HepG2 (cell line): Measurements from ENCODE around the gene GRIN2C. TPM values are rescaled to one million over a fixed set of nuclear protein-coding genes. Genes with fewer than 3 reads are reported as not detected.

ENCODE experiments used
- FOXJ3 ChIP-seq: sonication (generic); formaldehyde crosslinking; IDR thresholded peaks from 2 replicates; pipeline ENCODE4 v1.4.0; 2020; ENCODE audit warnings: missing genetic modification reagents, mild to moderate bottlenecking, borderline replicate concordance
- HNF4A ChIP-seq: sonication (generic); formaldehyde crosslinking; IDR thresholded peaks from 2 replicates; pipeline ENCODE4 v1.4.0; 2020; ENCODE audit warnings: missing genetic modification reagents
- HOXA3 ChIP-seq: sonication (generic); formaldehyde crosslinking; IDR thresholded peaks from 2 replicates; pipeline ENCODE4 v1.5.0; 2020; ENCODE audit warnings: missing genetic modification reagents
- KAT7 ChIP-seq: IDR thresholded peaks from 2 replicates; pipeline ENCODE4 v1.6.1; 2018; ENCODE audit warnings: borderline replicate concordance, missing compliant biosample characterization
- SALL2 ChIP-seq: sonication (generic); formaldehyde crosslinking; IDR thresholded peaks from 2 replicates; pipeline ENCODE4 v1.8.1; 2023; ENCODE audit warnings: mild to moderate bottlenecking, missing genetic modification reagents, inconsistent platforms
- SCMH1 ChIP-seq: sonication (generic); formaldehyde crosslinking; IDR thresholded peaks from 2 replicates; pipeline ENCODE4 v1.9.0; 2021; ENCODE audit warnings: missing genetic modification reagents, mild to moderate bottlenecking, borderline replicate concordance
- SETDB1 ChIP-seq: sonication (generic); formaldehyde crosslinking; IDR thresholded peaks from 2 replicates; pipeline ENCODE4 v1.5.1; 2020; ENCODE audit warnings: missing genetic modification reagents, mild to moderate bottlenecking, borderline replicate concordance
- SMC3 ChIP-seq: IDR thresholded peaks from 2 replicates; pipeline ENCODE4 v1.6.1; 2011; ENCODE audit warnings: low read length, improper control_type of control experiment
- ZNF605 ChIP-seq: sonication (generic); formaldehyde crosslinking; IDR thresholded peaks from 2 replicates; pipeline ENCODE4 v1.8.0; 2022; ENCODE audit warnings: mild to moderate bottlenecking, missing genetic modification reagents
- ZNF615 ChIP-seq: sonication (generic); formaldehyde crosslinking; IDR thresholded peaks from 2 replicates; pipeline ENCODE4 v1.5.0; 2020; ENCODE audit warnings: mild to moderate bottlenecking, missing genetic modification reagents, borderline replicate concordance
- ZNF672 ChIP-seq: sonication (generic); formaldehyde crosslinking; IDR thresholded peaks from 2 replicates; pipeline ENCODE4 v1.8.1; 2022; ENCODE audit warnings: missing genetic modification reagents
- polyA plus RNA-seq, 8 experiments: library from polyadenylated mRNA; depleted of rRNA in 3 of 8; stranded (reverse) in 7 of 8; unstranded in 1 of 8; fragments of >200 nt; fragmentation: Illumina TruSeq in 4 of 8; extraction: Trizol in 4 of 8; gene quantifications; 2 replicates each; pipeline versions ENCODE4 v1.2.1 to v1.2.3, GENCODE V29; 2011 to 2016; ENCODE audit warnings: low read depth in 4 of 8, missing spikeins in 1 of 8, mixed read lengths in 1 of 8; ENCODE audit not compliant: insufficient read depth in 1 of 8
- total RNA-seq, 5 experiments: library from RNA; depleted of rRNA; stranded (reverse); fragments of >200 nt; fragmentation: Illumina TruSeq; extraction: Trizol; gene quantifications; 2 replicates each; pipeline ENCODE4 v1.2.3, GENCODE V29; 2016; ENCODE audit warnings: low read depth in 1 of 5
- TF ChIP-seq, protein P1 (sequence below): sonication (generic); formaldehyde crosslinking; IDR thresholded peaks from one replicate; pipeline ENCODE4 v1.5.1; 2020; ENCODE audit warnings: mild to moderate bottlenecking, missing genetic modification reagents; ENCODE audit errors: not compliant biosample characterization
- TF ChIP-seq, protein P2 (sequence below): IDR thresholded peaks from 2 replicates; pipeline ENCODE4 v1.4.0; 2020; ENCODE audit warnings: mild to moderate bottlenecking, missing genetic modification reagents
- TF ChIP-seq, protein P3 (sequence below): sonication (generic); IDR thresholded peaks from 2 replicates; pipeline ENCODE4 v1.6.1; 2016; ENCODE audit warnings: low read depth, borderline replicate concordance
- TF ChIP-seq, protein P4 (sequence below): sonication (generic); formaldehyde crosslinking; IDR thresholded peaks from 2 replicates; pipeline ENCODE4 v1.4.0; 2020; ENCODE audit warnings: missing genetic modification reagents

Gene GRIN2C
- total and polyA plus RNA-seq, 2 of the 13 experiments (the other 11 are each of a cell fraction or from before 2014, with no cell fraction given) = 0.03 to 0.11 TPM

GRCh38 chr17:74870512-74870911, 10.8 kb upstream of the GRIN2C start (continued):
- TF ChIP-seq SMC3 = no peak
- TF ChIP-seq KAT7 (CRISPR knock-in tag) = 0 out of 2 replicates have a peak, but pooled peaks have one; percentile 45
- TF ChIP-seq SCMH1 (CRISPR knock-in tag) = no peak
- no peak for TF ChIP-seq ZNF615 (CRISPR knock-in tag)
- TF ChIP-seq, protein P1, sequence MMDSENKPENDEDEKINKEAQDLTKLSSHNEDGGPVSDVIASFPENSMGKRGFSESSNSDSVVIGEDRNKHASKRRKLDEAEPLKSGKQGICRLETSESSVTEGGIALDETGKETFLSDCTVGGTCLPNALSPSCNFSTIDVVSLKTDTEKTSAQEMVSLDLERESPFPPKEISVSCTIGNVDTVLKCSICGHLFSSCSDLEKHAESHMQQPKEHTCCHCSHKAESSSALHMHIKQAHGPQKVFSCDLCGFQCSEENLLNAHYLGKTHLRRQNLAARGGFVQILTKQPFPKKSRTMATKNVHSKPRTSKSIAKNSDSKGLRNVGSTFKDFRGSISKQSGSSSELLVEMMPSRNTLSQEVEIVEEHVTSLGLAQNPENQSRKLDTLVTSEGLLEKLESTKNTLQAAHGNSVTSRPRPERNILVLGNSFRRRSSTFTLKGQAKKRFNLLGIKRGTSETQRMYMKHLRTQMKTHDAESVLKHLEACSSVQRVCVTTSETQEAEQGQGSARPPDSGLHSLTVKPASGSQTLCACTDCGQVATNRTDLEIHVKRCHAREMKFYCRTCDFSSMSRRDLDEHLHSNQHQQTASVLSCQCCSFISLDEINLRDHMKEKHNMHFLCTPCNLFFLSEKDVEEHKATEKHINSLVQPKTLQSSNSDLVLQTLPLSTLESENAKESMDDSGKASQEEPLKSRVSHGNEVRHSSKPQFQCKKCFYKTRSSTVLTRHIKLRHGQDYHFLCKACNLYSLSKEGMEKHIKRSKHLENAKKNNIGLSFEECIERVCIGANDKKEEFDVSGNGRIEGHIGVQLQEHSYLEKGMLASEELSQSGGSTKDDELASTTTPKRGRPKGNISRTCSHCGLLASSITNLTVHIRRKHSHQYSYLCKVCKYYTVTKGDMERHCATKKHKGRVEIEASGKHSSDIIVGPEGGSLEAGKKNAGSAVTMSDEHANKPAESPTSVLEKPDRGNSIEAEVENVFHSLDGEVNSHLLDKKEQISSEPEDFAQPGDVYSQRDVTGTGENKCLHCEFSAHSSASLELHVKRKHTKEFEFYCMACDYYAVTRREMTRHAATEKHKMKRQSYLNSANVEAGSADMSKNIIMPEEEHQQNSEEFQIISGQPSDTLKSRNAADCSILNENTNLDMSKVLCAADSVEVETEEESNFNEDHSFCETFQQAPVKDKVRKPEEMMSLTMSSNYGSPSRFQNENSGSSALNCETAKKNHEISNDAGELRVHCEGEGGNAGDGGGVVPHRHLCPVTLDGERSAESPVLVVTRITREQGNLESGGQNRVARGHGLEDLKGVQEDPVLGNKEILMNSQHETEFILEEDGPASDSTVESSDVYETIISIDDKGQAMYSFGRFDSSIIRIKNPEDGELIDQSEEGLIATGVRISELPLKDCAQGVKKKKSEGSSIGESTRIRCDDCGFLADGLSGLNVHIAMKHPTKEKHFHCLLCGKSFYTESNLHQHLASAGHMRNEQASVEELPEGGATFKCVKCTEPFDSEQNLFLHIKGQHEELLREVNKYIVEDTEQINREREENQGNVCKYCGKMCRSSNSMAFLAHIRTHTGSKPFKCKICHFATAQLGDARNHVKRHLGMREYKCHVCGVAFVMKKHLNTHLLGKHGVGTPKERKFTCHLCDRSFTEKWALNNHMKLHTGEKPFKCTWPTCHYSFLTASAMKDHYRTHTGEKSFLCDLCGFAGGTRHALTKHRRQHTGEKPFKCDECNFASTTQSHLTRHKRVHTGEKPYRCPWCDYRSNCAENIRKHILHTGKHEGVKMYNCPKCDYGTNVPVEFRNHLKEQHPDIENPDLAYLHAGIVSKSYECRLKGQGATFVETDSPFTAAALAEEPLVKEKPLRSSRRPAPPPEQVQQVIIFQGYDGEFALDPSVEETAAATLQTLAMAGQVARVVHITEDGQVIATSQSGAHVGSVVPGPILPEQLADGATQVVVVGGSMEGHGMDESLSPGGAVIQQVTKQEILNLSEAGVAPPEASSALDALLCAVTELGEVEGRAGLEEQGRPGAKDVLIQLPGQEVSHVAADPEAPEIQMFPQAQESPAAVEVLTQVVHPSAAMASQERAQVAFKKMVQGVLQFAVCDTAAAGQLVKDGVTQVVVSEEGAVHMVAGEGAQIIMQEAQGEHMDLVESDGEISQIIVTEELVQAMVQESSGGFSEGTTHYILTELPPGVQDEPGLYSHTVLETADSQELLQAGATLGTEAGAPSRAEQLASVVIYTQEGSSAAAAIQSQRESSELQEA (CRISPR knock-in tag) = no peak
- no peak for TF ChIP-seq HOXA3 (CRISPR knock-in tag)
- TF ChIP-seq FOXJ3 (CRISPR knock-in tag) = no peak
- TF ChIP-seq, protein P2, sequence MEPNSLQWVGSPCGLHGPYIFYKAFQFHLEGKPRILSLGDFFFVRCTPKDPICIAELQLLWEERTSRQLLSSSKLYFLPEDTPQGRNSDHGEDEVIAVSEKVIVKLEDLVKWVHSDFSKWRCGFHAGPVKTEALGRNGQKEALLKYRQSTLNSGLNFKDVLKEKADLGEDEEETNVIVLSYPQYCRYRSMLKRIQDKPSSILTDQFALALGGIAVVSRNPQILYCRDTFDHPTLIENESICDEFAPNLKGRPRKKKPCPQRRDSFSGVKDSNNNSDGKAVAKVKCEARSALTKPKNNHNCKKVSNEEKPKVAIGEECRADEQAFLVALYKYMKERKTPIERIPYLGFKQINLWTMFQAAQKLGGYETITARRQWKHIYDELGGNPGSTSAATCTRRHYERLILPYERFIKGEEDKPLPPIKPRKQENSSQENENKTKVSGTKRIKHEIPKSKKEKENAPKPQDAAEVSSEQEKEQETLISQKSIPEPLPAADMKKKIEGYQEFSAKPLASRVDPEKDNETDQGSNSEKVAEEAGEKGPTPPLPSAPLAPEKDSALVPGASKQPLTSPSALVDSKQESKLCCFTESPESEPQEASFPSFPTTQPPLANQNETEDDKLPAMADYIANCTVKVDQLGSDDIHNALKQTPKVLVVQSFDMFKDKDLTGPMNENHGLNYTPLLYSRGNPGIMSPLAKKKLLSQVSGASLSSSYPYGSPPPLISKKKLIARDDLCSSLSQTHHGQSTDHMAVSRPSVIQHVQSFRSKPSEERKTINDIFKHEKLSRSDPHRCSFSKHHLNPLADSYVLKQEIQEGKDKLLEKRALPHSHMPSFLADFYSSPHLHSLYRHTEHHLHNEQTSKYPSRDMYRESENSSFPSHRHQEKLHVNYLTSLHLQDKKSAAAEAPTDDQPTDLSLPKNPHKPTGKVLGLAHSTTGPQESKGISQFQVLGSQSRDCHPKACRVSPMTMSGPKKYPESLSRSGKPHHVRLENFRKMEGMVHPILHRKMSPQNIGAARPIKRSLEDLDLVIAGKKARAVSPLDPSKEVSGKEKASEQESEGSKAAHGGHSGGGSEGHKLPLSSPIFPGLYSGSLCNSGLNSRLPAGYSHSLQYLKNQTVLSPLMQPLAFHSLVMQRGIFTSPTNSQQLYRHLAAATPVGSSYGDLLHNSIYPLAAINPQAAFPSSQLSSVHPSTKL = no peak
- TF ChIP-seq, protein P3, sequence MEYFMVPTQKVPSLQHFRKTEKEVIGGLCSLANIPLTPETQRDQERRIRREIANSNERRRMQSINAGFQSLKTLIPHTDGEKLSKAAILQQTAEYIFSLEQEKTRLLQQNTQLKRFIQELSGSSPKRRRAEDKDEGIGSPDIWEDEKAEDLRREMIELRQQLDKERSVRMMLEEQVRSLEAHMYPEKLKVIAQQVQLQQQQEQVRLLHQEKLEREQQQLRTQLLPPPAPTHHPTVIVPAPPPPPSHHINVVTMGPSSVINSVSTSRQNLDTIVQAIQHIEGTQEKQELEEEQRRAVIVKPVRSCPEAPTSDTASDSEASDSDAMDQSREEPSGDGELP = no peak
- TF ChIP-seq ZNF672 (CRISPR knock-in tag) = no peak
- no peak for TF ChIP-seq SALL2
- TF ChIP-seq HNF4A = peak; percentile 23; the same call in 1 of the 2 replicates
- no peak for TF ChIP-seq ZNF605
- TF ChIP-seq, protein P4, sequence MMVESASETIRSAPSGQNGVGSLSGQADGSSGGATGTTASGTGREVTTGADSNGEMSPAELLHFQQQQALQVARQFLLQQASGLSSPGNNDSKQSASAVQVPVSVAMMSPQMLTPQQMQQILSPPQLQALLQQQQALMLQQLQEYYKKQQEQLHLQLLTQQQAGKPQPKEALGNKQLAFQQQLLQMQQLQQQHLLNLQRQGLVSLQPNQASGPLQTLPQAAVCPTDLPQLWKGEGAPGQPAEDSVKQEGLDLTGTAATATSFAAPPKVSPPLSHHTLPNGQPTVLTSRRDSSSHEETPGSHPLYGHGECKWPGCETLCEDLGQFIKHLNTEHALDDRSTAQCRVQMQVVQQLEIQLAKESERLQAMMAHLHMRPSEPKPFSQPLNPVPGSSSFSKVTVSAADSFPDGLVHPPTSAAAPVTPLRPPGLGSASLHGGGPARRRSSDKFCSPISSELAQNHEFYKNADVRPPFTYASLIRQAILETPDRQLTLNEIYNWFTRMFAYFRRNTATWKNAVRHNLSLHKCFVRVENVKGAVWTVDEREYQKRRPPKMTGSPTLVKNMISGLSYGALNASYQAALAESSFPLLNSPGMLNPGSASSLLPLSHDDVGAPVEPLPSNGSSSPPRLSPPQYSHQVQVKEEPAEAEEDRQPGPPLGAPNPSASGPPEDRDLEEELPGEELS (CRISPR knock-in tag) = no peak
- no peak for TF ChIP-seq SETDB1 (CRISPR knock-in tag)
